HepG2 (cell line): Measurements from ENCODE around the gene TAS2R1. TPM values are rescaled to one million over a fixed set of nuclear protein-coding genes. Genes with fewer than 3 reads are reported as not detected.

ENCODE experiments used
- ATAC-seq: fragments of 200-7000 bp; cut with Tn5 transposase; 3 replicates; pipeline ENCODE4 v1.9.1; 2020; ENCODE audit warnings: mild to moderate bottlenecking, moderate library complexity
- BruUV-seq: library from RNA; stranded (reverse); fragments of 400-500 nt; replicated peaks from 2 replicates; lab custom pipeline; 2021; lab: Mats Ljungman, UMichigan
- CTCF ChIA-PET: fragments of 300-600 bp; formaldehyde crosslinking; extraction: SDS; loops from one replicate; lab custom pipeline; 2021; ENCODE audit warnings: low total read pairs, inconsistent platforms, low intra/inter-chr PET ratio; lab: Yijun Ruan, JAX
- POLR2A ChIA-PET: fragments of 350-600 bp; sonication (Branson Sonifier 250); formaldehyde crosslinking; loops from one replicate; lab custom pipeline; 2020; ENCODE audit warnings: antibody characterized with exemption, inconsistent platforms; lab: Yijun Ruan, JAX
- DNase-seq: peaks from one replicate; pipeline ENCODE4 v3.0.0-alpha.2; 2015; ENCODE audit warnings: low spot score
- FAIRE-seq: peaks from 3 replicates; lab custom pipeline; 2011; peaks lifted over from hg19 to GRCh38; lab: Jason Lieb, UNC
- H2AFZ ChIP-seq: one replicate; pipeline ENCODE4 v1.6.1; 2011; ENCODE audit warnings: low read length, inconsistent platforms
- H3K27ac ChIP-seq: fragments of 300-600 bp; 3 replicates; pipeline ENCODE4 v1.8.0; 2011; ENCODE audit warnings: mixed run types, mild to moderate bottlenecking, mixed read lengths, low read length, inconsistent platforms; ENCODE audit not compliant: insufficient read depth; ENCODE audit errors: extremely low read length
- H3K27me3 ChIP-seq, 2 experiments: fragments of 200-600 bp in 1 of 2; 2 replicates in 1 of 2; 3 replicates in 1 of 2; pipeline versions ENCODE4 v1.6.0 to v1.8.0; 2011; ENCODE audit warnings: low read length in 2 of 2, mild to moderate bottlenecking in 2 of 2, moderate library complexity in 2 of 2, inconsistent platforms in 1 of 2; ENCODE audit not compliant: insufficient read depth in 2 of 2, control insufficient read depth in 1 of 2
- H3K36me3 ChIP-seq, 2 experiments: fragments of 200-600 bp in 1 of 2; replicated peaks in 1 of 2; 2 replicates in 1 of 2; 3 replicates in 1 of 2; pipeline versions ENCODE4 v1.5.1 to v1.8.0; 2011; ENCODE audit warnings: low read length in 2 of 2, inconsistent platforms in 1 of 2; ENCODE audit not compliant: insufficient read depth in 2 of 2, control insufficient read depth in 1 of 2
- H3K4me1 ChIP-seq: 2 replicates; pipeline ENCODE4 v1.5.1; 2012; ENCODE audit warnings: low read length, inconsistent platforms; ENCODE audit not compliant: insufficient read depth
- H3K4me2 ChIP-seq: 2 replicates; pipeline ENCODE4 v1.6.0; 2011; ENCODE audit warnings: low read depth, low read length, inconsistent platforms
- H3K4me3 ChIP-seq, 3 experiments: fragments of 200-600 bp in 1 of 3; sonication (generic), shearing (Covaris generic) in 1 of 3; replicated peaks in 1 of 3; 2 replicates each; pipeline ENCODE4 v1.5.1; 2011 to 2016; ENCODE audit warnings: low read length in 3 of 3, inconsistent platforms in 2 of 3, low read depth in 2 of 3, mild to moderate bottlenecking in 2 of 3, control low read depth in 1 of 3, mixed read lengths in 1 of 3; ENCODE audit not compliant: insufficient read depth in 1 of 3
- H3K79me2 ChIP-seq: one replicate; pipeline ENCODE4 v1.6.1; 2011; ENCODE audit warnings: low read length, inconsistent platforms; ENCODE audit not compliant: insufficient read depth
- H3K9ac ChIP-seq: 2 replicates; pipeline ENCODE4 v1.6.0; 2011; ENCODE audit warnings: mild to moderate bottlenecking, low read depth, low read length, inconsistent platforms; ENCODE audit not compliant: insufficient read depth
- H3K9me3 ChIP-seq: 2 replicates; pipeline ENCODE4 v1.5.1; 2012; ENCODE audit warnings: mild to moderate bottlenecking, low read length
- H4K20me1 ChIP-seq: 2 replicates; pipeline ENCODE4 v1.6.0; 2011; ENCODE audit warnings: inconsistent platforms, mild to moderate bottlenecking, low read length, moderate library complexity; ENCODE audit not compliant: insufficient read depth
- AGO1 ChIP-seq: fragments of 200-400 bp; formaldehyde crosslinking; IDR thresholded peaks from 2 replicates; pipeline ENCODE4 v1.6.1; 2017; ENCODE audit warnings: mild to moderate bottlenecking, low read depth, low read length, moderate library complexity; ENCODE audit not compliant: poor library complexity, severe bottlenecking
- WGBS: methylation state at CpG from one replicate; pipeline ENCODE4 v1.1.6; 2017; ENCODE audit warnings: low lambda C conversion rate; 5-methylcytosine and 5-hydroxymethylcytosine counted together
- in situ Hi-C: cut with HindIII; loops from 2 replicates; pipeline ENCODE4 v1.10.0; 2017; ENCODE audit warnings: low pct_unique_long_range_greater_than_20kb; ENCODE audit not compliant: extremely low pct_ligation_motif_present
- intact Hi-C: fragments of 100-400 bp; cut with micrococcal nuclease; formaldehyde crosslinking; loops from one replicate; pipeline ENCODE4 v1.10.0; 2022; ENCODE audit not compliant: unreplicated experiment
- polyA plus RNA-seq, 8 experiments: library from polyadenylated mRNA; depleted of rRNA in 3 of 8; stranded (reverse) in 7 of 8; unstranded in 1 of 8; fragments of >200 nt; fragmentation: Illumina TruSeq in 4 of 8; extraction: Trizol in 4 of 8; gene quantifications; 2 replicates each; pipeline versions ENCODE4 v1.2.1 to v1.2.3, GENCODE V29; 2011 to 2016; ENCODE audit warnings: low read depth in 4 of 8, missing spikeins in 1 of 8, mixed read lengths in 1 of 8; ENCODE audit not compliant: insufficient read depth in 1 of 8
- total RNA-seq, 5 experiments: library from RNA; depleted of rRNA; stranded (reverse); fragments of >200 nt; fragmentation: Illumina TruSeq; extraction: Trizol; gene quantifications; 2 replicates each; pipeline ENCODE4 v1.2.3, GENCODE V29; 2016; ENCODE audit warnings: low read depth in 1 of 5

The TAS2R1 gene
- total and polyA plus RNA-seq, 2 of the 13 experiments (the other 11 are each of a cell fraction or from before 2014, with no cell fraction given): not detected

GRCh38 chr5:9582406-9582805, 47.7 kb downstream of the TAS2R1 start:
- DNase-seq: no peak

More at GRCh38 chr5:9582406-9582805, 47.7 kb downstream of the TAS2R1 start:
- no peak overlapping the region for H3K4me2 ChIP-seq
- H3K4me3 ChIP-seq: no peak overlapping the region
- no peak overlapping the region for H3K9ac ChIP-seq
- intact Hi-C loops: no loop called here
- FAIRE-seq (no peak), ATAC-seq (no peak)
- no peak overlapping the region for H2AFZ ChIP-seq
- in situ Hi-C loops: no loop called here
- ChIA-PET POLR2A (no interaction called here), CTCF (no interaction called here)
- WGBS: 0% methylated on average over 2 of the region's 2 CpGs
- BruUV-seq: no TSS peak
- no peaks in the 10 kb centered on the region for H3K4me1 ChIP-seq
- no peak overlapping the region for H3K27ac ChIP-seq
- H3K9me3 ChIP-seq: no peaks in the 10 kb centered on the region
- no peaks in the 10 kb centered on the region for H3K79me2 ChIP-seq
- no peak for TF ChIP-seq AGO1
- TF ChIP-seq, all 625 proteins: peak for 0
- Histone ChIP-seq H3K36me3 (no peaks in the 10 kb centered on the region), H3K27me3 (no peaks in the 10 kb centered on the region), H4K20me1 (no peaks in the 10 kb centered on the region)

Other genes with a start within 250 kb of the TAS2R1 start
- not detected in 2 replicates for gene SEMA5A, start 84.3 kb downstream of the TAS2R1 start, total RNA-seq (2016; rRNA removed; fragmentation: Illumina TruSeq; extraction: Trizol)
- gene SEMA5A, start 84.3 kb downstream of the TAS2R1 start, polyA plus RNA-seq (2011; rRNA removed): 0.01 TPM in 2 replicates